ENCODE measurements around the gene THSD7B.
"Not testable (repeated sequence)": the region's sequence is repeated elsewhere in the genome, so short reads cannot be mapped to it uniquely, and the experiment has no call there.

The THSD7B gene

GRCh38 chr2:137525641-137526190 is 760.4 kb downstream of the THSD7B start:
- no peak for DNase-seq (ENCODE audit: low read depth in 2 of 2)

- DNase-seq (ENCODE audit: low read depth in 2 of 2) = no peak
Measured at GRCh38 chr2:137535897-137536296, 770.6 kb downstream of the THSD7B start.

DNA sequence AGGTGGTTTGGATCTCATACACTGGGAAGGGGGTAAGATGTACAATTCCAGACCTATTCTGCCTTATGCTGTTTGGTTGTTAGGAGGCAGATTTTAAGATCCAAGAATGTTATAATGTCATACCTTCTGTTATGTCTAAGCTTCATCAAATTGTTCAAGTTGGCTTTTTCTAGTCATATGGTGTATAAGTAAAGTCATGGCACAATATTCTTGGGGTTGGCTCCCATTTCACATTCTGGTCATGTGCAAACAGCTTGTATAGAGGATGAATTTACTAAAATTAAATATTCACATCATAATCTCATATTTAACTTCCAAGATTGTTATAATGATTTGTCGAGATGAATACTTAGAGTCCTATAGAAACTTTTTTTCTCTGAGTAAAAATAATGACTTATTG is 774.0 kb downstream of the THSD7B start:
- DNase-seq (ENCODE audit: low read depth in 2 of 2) = no peak

DNA sequence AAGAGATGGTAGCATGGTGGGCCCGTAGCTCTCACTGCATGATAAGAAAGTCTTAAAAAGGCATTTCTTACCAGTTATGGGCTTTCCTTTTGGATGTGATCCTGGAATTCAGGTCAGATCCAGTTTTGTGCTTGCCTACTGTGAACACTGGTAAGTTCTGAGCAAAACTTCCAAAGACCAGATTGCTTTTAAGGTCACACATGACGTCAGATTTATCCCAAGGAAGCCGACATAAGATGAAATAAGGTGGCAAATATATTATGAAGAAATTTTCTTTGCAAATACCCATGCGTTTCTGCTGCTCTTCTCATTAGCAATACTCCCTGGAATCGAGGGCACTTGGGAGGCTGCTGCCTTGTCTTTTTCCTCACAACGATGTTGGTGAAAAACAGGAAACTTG is 782.5 kb downstream of the THSD7B start:
- no peak for DNase-seq (ENCODE audit: low read depth in 2 of 2)

- DNase-seq (ENCODE audit: low read depth in 2 of 2) = no peak
Measured at GRCh38 chr2:137566387-137566786, 801.0 kb downstream of the THSD7B start.

- DNase-seq (ENCODE audit: low read depth in 2 of 2) = no peak
Measured at GRCh38 chr2:137570484-137570883, 805.1 kb downstream of the THSD7B start.

- not testable (repeated sequence) for DNase-seq (ENCODE audit: low read depth in 2 of 2)
Measured at GRCh38 chr2:137587834-137588233, 822.5 kb downstream of the THSD7B start.

- not testable (repeated sequence) for DNase-seq (ENCODE audit: low read depth in 2 of 2)
Measured at GRCh38 chr2:137588578-137588977, 823.2 kb downstream of the THSD7B start.

DNA sequence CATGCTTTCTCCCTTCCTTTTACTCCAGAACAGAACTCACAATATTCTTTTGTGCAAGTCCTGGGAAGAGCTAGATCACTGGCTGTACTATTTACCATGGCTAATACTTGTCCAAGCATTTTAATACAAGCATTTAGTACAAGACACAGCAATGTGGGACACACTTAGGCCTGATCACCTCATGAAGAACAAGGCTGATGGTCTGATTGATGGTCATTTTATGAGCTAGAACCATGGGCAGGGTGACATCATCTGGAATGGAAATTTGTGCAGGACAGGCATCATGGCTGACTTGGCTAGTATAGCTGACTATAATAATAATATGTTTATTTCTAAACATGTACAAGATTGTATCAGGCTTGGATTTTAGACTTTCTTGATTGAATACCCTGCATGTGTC is 824.8 kb downstream of the THSD7B start:
- DNase-seq (ENCODE audit: low read depth in 2 of 2) = no peak

DNA sequence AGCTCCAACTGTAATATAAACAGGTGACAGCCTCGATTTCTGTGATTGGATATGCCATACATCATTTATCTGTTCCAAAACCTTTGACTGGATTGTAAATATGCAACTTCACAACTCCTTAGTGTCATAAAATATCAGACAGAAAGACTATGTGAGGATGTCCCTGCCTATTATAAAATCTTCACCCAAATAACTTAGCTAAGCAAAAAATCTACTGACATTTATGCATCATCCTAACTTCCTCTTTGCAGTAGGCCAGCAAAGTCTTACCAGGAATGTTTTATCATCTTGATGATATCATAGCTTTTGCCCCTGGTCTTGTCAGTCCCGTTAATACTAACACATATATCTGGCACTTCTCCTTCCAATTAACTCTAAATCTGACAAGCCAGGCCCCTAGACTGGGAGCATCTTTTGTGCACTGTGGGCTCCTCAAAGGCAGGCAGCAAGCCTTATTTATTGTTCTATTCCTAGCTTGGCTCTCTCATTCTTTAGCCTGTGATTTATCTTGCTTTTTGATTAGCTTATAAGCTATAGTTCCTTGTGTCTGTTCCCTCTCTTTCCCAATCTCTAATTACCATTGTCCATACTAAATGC is 842.5 kb downstream of the THSD7B start:
- no peak for DNase-seq (ENCODE audit: low read depth in 2 of 2)

- no peak for DNase-seq (ENCODE audit: low read depth in 2 of 2)
Measured at GRCh38 chr2:137638932-137639331, 873.6 kb downstream of the THSD7B start.

- no peak for DNase-seq (ENCODE audit: low read depth in 2 of 2)
Measured at GRCh38 chr2:137644731-137645130, 879.4 kb downstream of the THSD7B start.

DNA sequence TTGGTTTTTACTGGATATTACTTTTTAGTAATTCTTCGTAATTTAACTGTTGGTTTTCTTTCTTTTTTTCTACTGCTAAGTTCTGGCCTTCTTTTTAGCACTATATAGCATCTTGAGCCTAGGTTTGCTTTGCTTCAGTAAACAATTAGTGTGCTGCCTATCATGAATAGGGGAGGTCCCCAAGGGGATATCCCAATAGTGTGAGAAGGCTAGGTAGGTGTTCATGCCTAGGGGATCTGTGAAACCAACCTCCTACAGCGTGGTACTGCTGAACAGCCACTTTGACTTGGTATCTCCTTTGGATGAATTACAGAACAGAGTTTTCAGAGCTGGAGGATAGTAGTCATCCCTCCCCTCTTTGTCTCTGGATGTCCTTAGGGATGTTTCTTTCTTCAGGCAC is 888.7 kb downstream of the THSD7B start:
- DNase-seq (ENCODE audit: low read depth in 2 of 2) = no peak

DNA sequence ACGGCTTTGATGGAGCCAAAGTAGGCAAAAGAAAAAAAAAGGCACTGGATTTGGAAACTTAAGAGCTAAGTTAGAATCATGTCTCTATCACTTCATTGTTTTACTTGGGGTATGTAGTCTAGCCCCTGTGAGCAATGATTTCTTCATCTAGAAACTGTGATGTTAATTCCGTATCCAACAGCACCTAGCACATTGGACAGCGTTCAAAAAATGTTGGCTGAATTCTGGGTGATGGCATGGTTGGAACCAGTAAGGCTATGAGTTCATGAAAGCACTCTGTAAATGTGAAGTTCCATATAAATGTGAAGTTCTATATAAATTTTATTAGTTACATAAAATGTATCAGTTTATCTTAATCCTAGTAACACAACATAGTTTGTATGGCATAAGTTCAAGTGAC is 890.5 kb downstream of the THSD7B start:
- no peak for DNase-seq (ENCODE audit: low read depth in 2 of 2)

DNA sequence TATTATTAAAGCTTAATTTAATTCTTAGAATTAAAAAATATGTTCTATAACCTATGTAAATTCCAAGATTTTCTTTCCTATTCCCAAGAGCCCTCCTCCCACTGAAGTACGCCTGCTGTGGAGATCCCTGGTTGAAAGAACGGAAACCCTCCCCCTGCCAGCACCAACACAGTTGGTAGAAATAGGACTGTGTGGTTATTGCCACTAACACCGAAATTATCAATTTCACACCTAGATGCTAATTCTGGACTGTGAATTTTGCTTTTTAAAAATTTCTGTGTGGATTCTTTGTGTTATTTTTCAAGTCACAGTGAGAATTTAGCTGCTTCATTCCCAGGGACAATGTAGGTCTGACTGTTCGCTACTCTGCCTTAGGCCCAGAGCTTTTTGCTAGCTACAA is 893.1 kb downstream of the THSD7B start:
- no peak for DNase-seq (ENCODE audit: low read depth in 2 of 2)

- no peak for DNase-seq (ENCODE audit: low read depth in 2 of 2)
Measured at GRCh38 chr2:137659616-137660015, 894.3 kb downstream of the THSD7B start.

- DNase-seq (ENCODE audit: low read depth in 2 of 2) = no peak
Measured at GRCh38 chr2:137670111-137670510, 904.8 kb downstream of the THSD7B start.

- DNase-seq (ENCODE audit: low read depth in 2 of 2) = no peak
Measured at GRCh38 chr2:137672989-137673552, 907.7 kb downstream of the THSD7B start.

DNA sequence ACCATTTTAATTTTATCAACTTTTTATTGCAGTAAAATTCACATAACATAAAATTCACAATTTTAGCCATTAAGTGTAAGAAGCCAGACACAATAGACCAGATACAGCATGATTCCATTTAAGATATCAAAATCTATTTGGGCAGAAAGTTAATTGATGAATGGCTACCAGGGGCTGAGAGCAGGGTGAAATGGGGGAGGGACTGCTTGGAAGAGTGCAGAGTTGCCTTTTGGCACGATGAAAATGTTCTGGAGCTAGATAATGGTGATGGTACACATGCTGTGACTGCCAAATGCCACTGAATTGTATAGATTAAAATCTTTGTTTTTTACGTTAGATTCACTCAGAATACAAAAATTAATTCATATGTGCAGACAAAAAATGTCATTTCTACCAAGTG is 909.6 kb downstream of the THSD7B start:
- no peak for DNase-seq (ENCODE audit: low read depth in 2 of 2)

DNA sequence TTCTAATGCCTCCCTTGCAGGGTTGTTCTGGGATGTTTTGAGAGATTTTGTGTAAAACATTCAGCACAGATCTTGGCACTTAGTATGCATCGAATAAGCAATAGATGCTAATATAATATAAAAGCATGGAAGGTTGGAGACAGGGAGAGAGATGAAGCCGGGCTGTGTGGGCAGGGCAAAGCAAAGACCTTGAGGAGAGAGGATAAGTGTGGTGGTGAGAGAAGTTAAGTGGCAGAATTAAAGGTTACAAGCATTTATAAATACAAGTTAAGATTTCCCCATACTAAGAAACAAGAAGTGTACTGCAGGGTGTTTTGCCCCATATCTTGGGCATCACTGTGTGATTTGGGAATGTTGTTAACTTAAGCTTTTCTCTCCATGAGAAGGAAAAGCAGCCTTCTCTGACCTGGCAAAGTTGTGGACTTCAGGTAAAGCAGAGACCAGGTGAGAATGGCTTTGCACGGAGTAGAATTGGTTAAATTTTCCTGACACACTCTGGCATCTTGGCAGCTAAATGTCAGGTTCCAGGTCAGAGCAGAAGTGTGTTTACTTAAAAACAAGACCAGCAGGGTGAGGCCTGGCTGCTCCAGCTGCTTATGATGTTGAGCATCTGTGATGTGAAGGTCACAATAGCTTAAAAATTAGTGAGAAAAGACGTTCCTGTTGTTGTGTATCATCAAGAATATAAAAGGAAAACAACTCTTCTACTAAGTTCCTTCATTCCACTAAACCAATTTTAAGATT is 910.4 kb downstream of the THSD7B start:
- DNase-seq (ENCODE audit: low read depth in 2 of 2) = no peak

GRCh38 chr2:137676346-137676745 is 911.0 kb downstream of the THSD7B start:
- DNase-seq (ENCODE audit: low read depth in 2 of 2) = no peak

DNA sequence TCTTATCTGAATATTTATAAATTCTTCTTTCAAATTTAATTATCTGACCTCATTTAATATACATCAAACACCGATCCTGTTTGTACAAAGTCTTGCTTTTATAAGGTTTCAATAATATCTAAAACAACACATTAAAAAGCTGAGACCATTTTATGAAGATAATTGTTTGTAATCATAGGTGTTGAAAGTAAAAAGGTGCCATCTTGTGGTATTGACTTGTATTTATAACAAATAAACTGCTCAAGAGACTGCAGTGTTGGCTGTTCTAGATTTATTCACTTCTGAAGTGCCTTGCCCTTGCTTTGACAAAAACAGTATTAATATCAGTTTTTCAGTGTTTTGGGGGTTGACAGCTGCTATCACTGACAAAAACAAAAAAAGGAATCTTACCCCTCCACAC is 912.1 kb downstream of the THSD7B start:
- no peak for DNase-seq (ENCODE audit: low read depth in 2 of 2)

DNA sequence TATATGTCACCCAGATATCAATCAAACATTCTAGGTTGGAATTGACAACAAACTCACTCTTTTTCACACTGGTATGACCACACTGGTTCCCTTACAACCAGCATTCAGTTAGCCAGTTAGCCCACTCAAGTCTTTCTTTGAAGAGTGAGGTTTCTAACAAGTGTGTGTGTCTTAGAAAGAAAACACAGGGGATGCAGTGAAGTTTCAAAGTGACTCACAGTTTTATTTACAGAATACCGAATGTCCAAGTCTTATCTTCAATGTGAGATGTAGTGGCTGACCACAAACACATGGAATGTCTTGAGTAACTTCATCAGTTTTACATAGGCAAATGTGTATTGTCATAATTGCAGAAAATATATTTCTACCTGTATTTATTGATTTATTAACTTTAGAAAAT is 924.2 kb downstream of the THSD7B start:
- no peak for DNase-seq (ENCODE audit: low read depth in 2 of 2)

Data from stimulated activated CD4-positive, alpha-beta T cell treated with anti-CD3 and anti-CD28 coated beads, Interleukin-12 subunit alpha, Interleukin-12 subunit beta, amount 100 ng/mL, for 24 hours (primary cell).